H1 (cell line): ENCODE measurements around the gene RBM44. TPM values are rescaled to one million over a fixed set of nuclear protein-coding genes. Genes with fewer than 3 reads are reported as not detected.
"Not testable (repeated sequence)": the region's sequence is repeated elsewhere in the genome, so short reads cannot be mapped to it uniquely, and the experiment has no call there.

ENCODE experiments used
- CTCF ChIA-PET: fragments of 300-600 bp; sonication (Branson Sonifier 250); formaldehyde crosslinking; loops from one replicate; lab custom pipeline; 2021; ENCODE audit not compliant: partially characterized antibody; lab: Charles Lee
- POLR2A ChIA-PET: fragments of 300-600 bp; sonication (Branson Sonifier 250); formaldehyde crosslinking; loops from one replicate; lab custom pipeline; 2021; ENCODE audit warnings: inconsistent platforms; ENCODE audit not compliant: partially characterized antibody; lab: Charles Lee
- DNase-seq, 2 experiments: peaks; one replicate each; pipeline versions ENCODE4 v3.0.0 to v3.0.0-alpha.2; 2010 to 2022; ENCODE audit warnings: low spot score in 2 of 2, low read depth in 1 of 2, mixed read lengths in 1 of 2
- FAIRE-seq: peaks from 2 replicates; lab custom pipeline; 2011; peaks lifted over from hg19 to GRCh38; lab: Jason Lieb, UNC
- H2AFZ ChIP-seq: 2 replicates; pipeline ENCODE4 v1.8.1; 2012; ENCODE audit warnings: low read length, inconsistent platforms
- H2AK5ac ChIP-seq: 2 replicates; pipeline ENCODE4 v1.6.1; 2013; ENCODE audit warnings: low read depth, low read length
- H2BK120ac ChIP-seq: replicated peaks from 2 replicates; pipeline ENCODE3; 2013; ENCODE audit warnings: low read depth, low read length, inconsistent platforms
- H2BK12ac ChIP-seq: 2 replicates; pipeline ENCODE4 v1.6.1; 2013; ENCODE audit warnings: low read depth, low read length
- H2BK15ac ChIP-seq: 2 replicates; pipeline ENCODE4 v1.6.1; 2013; ENCODE audit warnings: low read length
- H2BK20ac ChIP-seq: 2 replicates; pipeline ENCODE4 v1.6.1; 2013; ENCODE audit warnings: low read length
- H2BK5ac ChIP-seq: 2 replicates; pipeline ENCODE4 v1.6.1; 2013; ENCODE audit warnings: low read depth, low read length
- H3K14ac ChIP-seq: 2 replicates; pipeline ENCODE4 v1.6.1; 2013; ENCODE audit warnings: inconsistent platforms; ENCODE audit not compliant: insufficient read length
- H3K18ac ChIP-seq: 2 replicates; pipeline ENCODE4 v1.6.1; 2013; ENCODE audit warnings: low read length; ENCODE audit errors: extremely low read depth
- H3K23ac ChIP-seq: 2 replicates; pipeline ENCODE4 v1.6.1; 2013; ENCODE audit warnings: inconsistent platforms; ENCODE audit not compliant: insufficient read length
- H3K23me2 ChIP-seq: 2 replicates; pipeline ENCODE4 v1.6.1; 2013; ENCODE audit warnings: low read depth, low read length
- H3K27ac ChIP-seq: 2 replicates; pipeline ENCODE4 v1.6.1; 2011; ENCODE audit warnings: low read depth, low read length, inconsistent platforms
- H3K27me3 ChIP-seq, 4 experiments: replicated peaks in 1 of 4; 1 replicate in 1 of 4; 2 replicates in 3 of 4; pipeline versions ENCODE4 v1.6.1 to v1.8.1; 2011 to 2013; ENCODE audit warnings: low read length in 3 of 4, mild to moderate bottlenecking in 3 of 4, inconsistent platforms in 2 of 4, mixed read lengths in 2 of 4, moderate library complexity in 1 of 4; ENCODE audit not compliant: control insufficient read depth in 3 of 4, insufficient read depth in 3 of 4; ENCODE audit errors: extremely low read depth in 1 of 4
- H3K36me3 ChIP-seq, 4 experiments: 2 replicates each; pipeline versions ENCODE4 v1.6.1 to v1.8.1; 2011 to 2013; ENCODE audit warnings: mild to moderate bottlenecking in 4 of 4, low read length in 3 of 4, moderate library complexity in 2 of 4, control low read depth in 1 of 4, inconsistent platforms in 1 of 4; ENCODE audit not compliant: insufficient read depth in 4 of 4, control insufficient read depth in 2 of 4
- H3K4ac ChIP-seq: replicated peaks from 2 replicates; pipeline ENCODE3; 2013; ENCODE audit warnings: low read length, low read depth, mixed read lengths, inconsistent platforms; ENCODE audit not compliant: insufficient read length
- H3K4me1 ChIP-seq, 4 experiments: replicated peaks in 1 of 4; 1 replicate in 1 of 4; 2 replicates in 3 of 4; pipeline versions ENCODE4 v1.6.1 to v1.8.1; 2011 to 2013; ENCODE audit warnings: low read length in 3 of 4, inconsistent platforms in 2 of 4, mixed read lengths in 1 of 4; ENCODE audit not compliant: insufficient read depth in 4 of 4, control insufficient read depth in 3 of 4
- H3K4me2 ChIP-seq, 2 experiments: 2 replicates each; pipeline versions ENCODE4 v1.6.1 to v1.8.1; 2011 to 2013; ENCODE audit warnings: low read depth in 2 of 2, low read length in 2 of 2, control low read depth in 1 of 2, inconsistent platforms in 1 of 2, mild to moderate bottlenecking in 1 of 2; ENCODE audit not compliant: insufficient read depth in 1 of 2
- H3K4me3 ChIP-seq, 4 experiments: fragments of 200-600, 300-600 bp in 1 of 4; sonication (generic), shearing (Covaris generic), sonication (Bioruptor Twin) in 1 of 4; 2 replicates each; pipeline versions ENCODE4 v1.5.1 to v1.8.1; 2011 to 2016; ENCODE audit warnings: low read length in 4 of 4, low read depth in 3 of 4, control low read depth in 2 of 4, inconsistent platforms in 2 of 4, mild to moderate bottlenecking in 2 of 4, mixed read lengths in 1 of 4, moderate library complexity in 1 of 4; ENCODE audit not compliant: insufficient read depth in 2 of 4; ENCODE audit errors: extremely low read depth in 1 of 4
- H3K56ac ChIP-seq: replicated peaks from 2 replicates; pipeline ENCODE3; 2013; ENCODE audit warnings: low read depth, mild to moderate bottlenecking, mixed read lengths, low read length, inconsistent platforms; ENCODE audit not compliant: insufficient read length
- H3K79me1 ChIP-seq: 2 replicates; pipeline ENCODE4 v1.6.1; 2013; ENCODE audit warnings: low read depth, low read length, control low read depth
- H3K79me2 ChIP-seq, 2 experiments: 2 replicates each; pipeline versions ENCODE4 v1.6.1 to v1.8.1; 2012 to 2013; ENCODE audit warnings: low read length in 2 of 2, mild to moderate bottlenecking in 2 of 2, inconsistent platforms in 1 of 2; ENCODE audit not compliant: insufficient read depth in 2 of 2, control insufficient read depth in 1 of 2
- H3K9ac ChIP-seq, 4 experiments: replicated peaks in 1 of 4; 1 replicate in 1 of 4; 2 replicates in 3 of 4; pipeline versions ENCODE4 v1.6.1 to v1.8.1; 2011 to 2013; ENCODE audit warnings: low read depth in 3 of 4, low read length in 3 of 4, control low read depth in 2 of 4, mild to moderate bottlenecking in 2 of 4, moderate library complexity in 2 of 4, inconsistent platforms in 1 of 4; ENCODE audit errors: extremely low read depth in 1 of 4
- H3K9me3 ChIP-seq, 2 experiments: 2 replicates each; pipeline versions ENCODE4 v1.6.1 to v1.8.1; 2012 to 2013; ENCODE audit warnings: mild to moderate bottlenecking in 2 of 2, moderate library complexity in 2 of 2, control low read depth in 1 of 2, inconsistent platforms in 1 of 2, low read depth in 1 of 2, low read length in 1 of 2, mixed read lengths in 1 of 2; ENCODE audit not compliant: insufficient read depth in 2 of 2
- H4K20me1 ChIP-seq, 2 experiments: replicated peaks in 1 of 2; 2 replicates each; pipeline versions ENCODE3 to v1.8.1; 2011 to 2013; ENCODE audit warnings: inconsistent platforms in 2 of 2, low read length in 2 of 2, mild to moderate bottlenecking in 1 of 2; ENCODE audit not compliant: insufficient read depth in 2 of 2, control insufficient read depth in 1 of 2
- H4K5ac ChIP-seq: 2 replicates; pipeline ENCODE4 v1.6.1; 2013; ENCODE audit warnings: low read length, low read depth, mixed read lengths, inconsistent platforms; ENCODE audit not compliant: insufficient read length
- H4K8ac ChIP-seq: 2 replicates; pipeline ENCODE4 v1.8.0; 2013; ENCODE audit warnings: mild to moderate bottlenecking, moderate library complexity, low read length, inconsistent platforms; ENCODE audit not compliant: insufficient read depth; ENCODE audit errors: extremely low read depth
- H4K91ac ChIP-seq: replicated peaks from 2 replicates; pipeline ENCODE3; 2013; ENCODE audit warnings: low read length, mixed read lengths, inconsistent platforms; ENCODE audit not compliant: insufficient read length
- WGBS, 2 experiments: shearing (Covaris generic) in 1 of 2; methylation state at CpG; one replicate each; pipeline versions ENCODE4 v1.1.6 to v1.1.7; 2013 to 2015; ENCODE audit warnings: low lambda C conversion rate in 2 of 2, mixed read lengths in 2 of 2, inconsistent platforms in 1 of 2, low coverage in 1 of 2, missing lambda C conversion rate in 1 of 2; ENCODE audit not compliant: insufficient replicate concordance in 2 of 2, insufficient coverage in 1 of 2, insufficient read length in 1 of 2; ENCODE audit errors: extremely low coverage in 1 of 2, missing lambda C conversion rate in 1 of 2; 5-methylcytosine and 5-hydroxymethylcytosine counted together
- polyA plus RNA-seq, 7 experiments: library from polyadenylated mRNA; depleted of rRNA in 3 of 7; stranded (reverse) in 5 of 7; unstranded in 2 of 7; fragments of >200 nt in 5 of 7; fragments of 200-250 nt in 2 of 7; gene quantifications; 1 replicate in 5 of 7; 2 replicates in 1 of 7; 4 replicates in 1 of 7; pipeline versions ENCODE4 v1.2.1 to v1.2.3, GENCODE V29; 2011 to 2013; ENCODE audit warnings: missing spikeins in 2 of 7, mixed read lengths in 2 of 7
- total RNA-seq: library from RNA; stranded (reverse); fragmentation: NEBNext Ultra II Directional; extraction: Animal tissue kit (Norgen Biotek cat#: 25700); gene quantifications from 2 replicates; pipeline ENCODE4 v1.2.1, GENCODE V29; 2021

Gene RBM44
- total and polyA plus RNA-seq, 2 of the 8 experiments (the other 6 are each of a cell fraction or from before 2014, with no cell fraction given) = 0.12 to 0.43 TPM

- H3K27ac ChIP-seq, H2BK5ac ChIP-seq, H3K23ac ChIP-seq, H3K18ac ChIP-seq, H4K20me1 ChIP-seq, H3K14ac ChIP-seq, H3K56ac ChIP-seq, H2BK15ac ChIP-seq, H3K4me1 ChIP-seq, FAIRE-seq, H3K79me2 ChIP-seq, H2BK12ac ChIP-seq, H4K8ac ChIP-seq, H3K4me3 ChIP-seq, H2AK5ac ChIP-seq, POLR2A ChIA-PET, H3K4ac ChIP-seq, H3K9ac ChIP-seq, H4K91ac ChIP-seq, H4K5ac ChIP-seq, H3K4me2 ChIP-seq, H3K9me3 ChIP-seq, H2BK120ac ChIP-seq, H2AFZ ChIP-seq, H3K79me1 ChIP-seq, H3K27me3 ChIP-seq, H2BK20ac ChIP-seq, DNase-seq, H3K23me2 ChIP-seq: not testable (repeated sequence)
- H3K36me3 ChIP-seq = peaks cover 4 to 18% (median 11%) of the 10 kb centered on the region in 4 experiments; a peak in 6 of 8 replicates
- 94% methylated on average over 5 of the region's 6 CpGs; no CpG with 5 or more reads in 1 of the 2 experiments for WGBS, 2 experiments
- CTCF ChIA-PET = interaction anchor here (0.6 to 1.1 kb wide), 2 partner anchors 36 to 453 kb away, joined by 4 read pairs; no protein-coding TSS in a partner anchor
These were observed 33.5 kb upstream of the RBM44 start for GRCh38 chr2:237765122-237765521.
